HG02970 (cell line): ENCODE measurements around the gene NME5.
"Not testable (repeated sequence)": the region's sequence is repeated elsewhere in the genome, so short reads cannot be mapped to it uniquely, and the experiment has no call there.

Experiments used
- ATAC-seq: cut with Tn5 transposase; IDR thresholded peaks from one replicate; pipeline ENCODE4 v1.9.1; 2021; ENCODE audit warnings: mild to moderate bottlenecking, moderate library complexity, moderate number of reproducible peaks; ENCODE audit not compliant: unreplicated experiment, low FRiP score

The NME5 gene

DNA sequence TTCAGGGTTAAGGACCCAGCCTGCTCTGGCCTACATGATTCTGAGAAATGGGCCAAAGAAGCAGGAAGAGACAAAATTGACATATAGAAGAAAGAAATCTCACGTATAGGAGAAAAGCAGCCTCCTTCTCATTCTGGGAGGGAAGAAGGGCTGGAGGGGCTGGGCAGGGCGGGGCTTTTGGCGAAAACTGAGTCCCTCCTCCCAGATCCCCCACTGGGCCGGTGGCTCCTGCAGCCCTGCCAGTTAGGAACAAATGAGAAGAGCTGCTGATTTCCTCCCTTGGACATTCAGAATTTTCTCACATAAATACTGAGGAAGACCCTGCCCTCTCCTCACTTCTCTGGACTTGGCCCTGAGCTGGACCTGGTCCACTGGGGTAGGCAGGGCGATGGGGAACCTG lies 55.5 kb downstream of the NME5 start, which contains the start of gene WNT8A:
Gene WNT8A, plus strand, starts transcription at position 332 of the 400 bp plus-strand sequence. CDS start 95 bp downstream, outside the sequence.
- no peak for ATAC-seq

DNA sequence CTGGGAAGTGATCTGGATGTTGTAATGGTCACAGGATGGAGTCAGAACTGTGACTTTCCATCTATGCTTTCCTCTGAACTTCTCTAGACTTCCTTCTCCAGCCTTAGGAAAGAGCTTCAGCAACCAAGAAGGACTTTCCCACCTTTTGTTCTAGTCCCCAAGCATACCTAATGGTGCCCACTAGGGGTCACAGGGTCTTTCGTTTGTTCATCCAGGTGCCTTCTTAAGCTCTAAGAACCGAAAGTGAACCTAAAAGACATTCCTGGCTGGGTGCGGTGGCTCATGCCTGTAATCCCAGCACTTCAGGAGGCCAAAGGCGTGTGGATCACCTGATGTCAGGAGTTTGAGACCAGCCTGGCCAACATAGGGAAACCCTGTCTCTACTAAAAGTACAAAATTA lies 57.2 kb downstream of the NME5 start:
- no peak for ATAC-seq

DNA sequence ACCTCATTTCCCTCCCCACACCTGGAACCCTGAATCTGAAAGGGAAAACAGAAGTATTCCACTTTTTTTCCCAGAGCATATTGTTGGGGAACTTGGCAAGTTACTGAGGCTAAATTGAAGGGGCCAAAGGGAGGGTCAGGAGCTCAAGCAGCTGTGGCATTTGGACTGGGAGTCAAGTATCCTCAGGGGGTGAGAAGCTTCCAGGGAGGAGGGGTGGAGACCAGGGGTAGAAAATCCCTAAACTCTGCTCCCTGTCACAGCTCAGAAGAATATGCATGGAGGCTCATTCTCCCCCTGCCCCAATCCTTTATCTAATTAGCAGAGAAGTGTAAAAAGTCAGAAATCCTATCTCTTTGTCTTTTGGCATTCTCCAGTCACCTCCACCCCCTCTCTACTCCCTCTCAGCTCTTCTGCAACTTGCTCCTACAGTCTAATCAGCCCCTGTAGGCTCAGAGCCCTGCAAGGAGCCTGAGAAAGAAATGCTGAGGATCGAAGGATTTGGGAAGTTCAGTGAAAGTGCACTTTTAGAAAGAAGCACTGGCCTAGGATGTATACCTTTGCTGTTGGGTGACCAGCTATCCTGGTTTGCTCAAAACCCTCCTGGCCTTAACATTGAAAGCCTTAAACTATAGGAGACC lies 61.1 kb downstream of the NME5 start:
- no peak for ATAC-seq

DNA sequence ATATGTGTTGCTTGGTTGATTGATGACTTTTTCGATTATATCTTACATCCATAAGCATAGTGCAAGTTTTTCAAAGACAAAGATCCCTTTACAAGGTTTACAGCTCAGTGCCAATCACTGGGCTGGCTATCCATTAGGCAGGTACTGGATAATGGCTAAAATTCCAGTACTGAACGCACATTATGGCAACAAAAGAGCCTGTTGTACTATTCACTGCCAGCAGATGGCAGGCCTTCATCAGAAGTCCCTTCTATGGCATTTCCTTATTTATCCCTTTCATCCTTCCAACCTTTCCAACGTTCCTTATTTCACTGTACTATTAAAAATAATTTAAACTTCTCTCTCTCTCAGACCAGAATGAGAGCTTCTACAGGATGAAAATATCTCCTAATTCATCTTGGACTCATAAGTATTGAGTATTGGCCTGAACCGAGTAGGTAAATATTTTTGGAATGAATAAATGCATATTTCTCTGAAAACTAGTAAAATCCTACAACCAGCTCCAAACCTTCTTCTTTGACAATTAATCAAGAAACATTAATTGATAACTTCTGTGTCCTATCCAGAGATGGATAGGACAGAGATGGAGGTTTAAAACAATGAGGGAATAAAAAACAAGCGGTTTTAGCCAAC lies 62.0 kb downstream of the NME5 start:
- ATAC-seq, result no peak

DNA sequence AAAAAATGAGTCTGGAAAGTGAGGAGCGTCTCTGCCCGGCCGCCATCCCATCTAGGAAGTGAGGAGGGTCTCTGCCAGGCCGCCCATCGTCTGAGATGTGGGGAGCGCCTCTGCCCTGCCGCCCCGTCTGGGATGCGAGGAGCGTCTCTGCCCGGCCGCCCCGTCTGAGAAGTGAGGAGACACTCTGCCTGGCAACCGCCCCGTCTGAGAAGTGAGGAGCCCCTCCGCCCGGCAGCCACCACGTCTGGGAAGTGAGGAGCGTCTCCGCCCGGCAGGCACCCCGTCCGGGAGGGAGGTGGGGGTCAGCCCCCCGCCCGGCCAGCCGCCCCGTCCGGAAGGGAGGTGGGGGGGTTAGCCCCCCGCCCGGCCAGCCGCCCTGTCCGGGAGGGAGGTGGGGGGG lies 69.2 kb downstream of the NME5 start:
- not testable (repeated sequence) for ATAC-seq

DNA sequence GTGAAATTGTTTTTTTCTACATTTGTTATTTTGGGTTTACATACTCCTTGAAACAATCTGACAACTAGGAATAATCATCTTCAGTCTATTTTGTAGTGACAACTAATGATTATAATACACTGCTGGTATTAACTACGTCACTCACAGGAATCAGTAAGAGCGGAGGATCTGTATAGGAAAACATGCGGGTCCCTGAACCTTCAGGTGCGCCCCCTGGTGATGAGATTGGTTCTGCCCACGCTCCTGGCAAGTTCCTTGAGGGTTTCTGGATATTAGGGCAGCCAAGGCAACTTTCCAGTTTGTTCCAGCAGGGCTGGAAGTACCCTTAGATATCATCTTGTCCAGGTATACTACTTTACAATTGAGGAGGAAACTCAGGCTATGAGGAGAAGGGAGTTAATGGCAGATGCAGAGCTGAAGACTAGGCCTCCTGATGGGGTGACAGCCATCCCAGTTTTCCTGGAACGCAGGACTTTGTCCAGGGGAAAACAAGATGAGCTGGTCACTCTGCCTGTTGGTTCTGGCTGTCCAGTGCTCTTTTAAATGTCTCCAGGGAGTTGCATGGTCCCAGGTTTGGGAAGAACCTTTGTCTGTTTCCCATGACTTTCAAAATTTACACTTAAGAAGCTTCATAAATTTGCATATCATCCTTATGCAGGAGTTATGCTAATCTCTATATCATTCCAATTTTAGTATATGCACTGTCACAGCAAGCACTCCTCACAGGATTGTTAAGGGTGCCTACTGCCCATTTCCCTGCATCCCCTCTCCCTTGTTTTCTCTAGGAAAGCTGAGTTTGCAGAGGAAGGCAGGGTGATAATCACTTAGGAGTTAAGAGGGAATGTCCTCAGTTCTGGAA lies 70.3 kb downstream of the NME5 start:
- no peak for ATAC-seq

DNA sequence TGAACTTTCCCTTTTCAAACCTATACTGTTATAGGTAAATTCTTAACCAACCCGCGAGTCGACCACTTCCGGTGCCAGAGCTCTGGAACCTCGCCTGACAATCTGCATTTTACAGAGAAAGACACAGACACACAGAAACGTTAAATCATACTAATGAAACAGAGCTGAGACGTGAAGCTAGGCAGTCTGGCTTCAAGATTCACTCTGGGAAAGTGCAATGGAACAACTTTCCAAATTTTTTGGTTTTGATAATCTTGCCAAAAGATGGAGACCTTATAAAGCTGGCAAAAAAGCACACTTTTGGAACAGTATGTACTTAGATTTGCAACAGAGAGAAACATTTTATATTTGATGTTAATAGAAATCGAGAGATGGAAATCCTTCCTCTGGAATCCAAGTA lies 71.3 kb downstream of the NME5 start:
- ATAC-seq, result no peak
